Activated CD8-positive, alpha-beta memory T cell treated with anti-CD3 and anti-CD28 coated beads, Interleukin-2, amount 50 U/mL, for 4 hours (primary cell): ENCODE measurements around the gene PSMC5.

Experiments
- DNase-seq: peaks from one replicate; pipeline ENCODE4 v3.0.0-alpha.2; 2020

Gene PSMC5

DNA sequence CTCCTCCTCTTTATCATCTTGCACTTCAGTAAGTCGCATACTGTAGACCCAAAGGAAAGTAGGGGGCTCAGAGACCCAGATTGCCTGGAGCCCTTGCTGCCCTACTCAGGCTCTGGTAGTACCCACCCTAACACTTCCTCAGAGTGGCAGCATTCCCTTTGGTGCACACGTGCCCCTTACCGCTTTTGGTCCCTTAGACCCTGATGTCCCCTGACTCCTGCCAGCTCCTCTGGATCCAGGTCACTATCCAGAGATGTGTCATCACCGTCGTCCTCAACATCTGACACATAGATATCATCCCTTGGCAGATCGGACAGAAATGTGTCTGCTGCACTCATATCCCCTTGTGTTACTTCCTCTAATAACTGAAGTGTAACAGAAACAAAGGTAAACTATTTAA is 5.4 kb upstream of the PSMC5 start:
- no peak for DNase-seq

DNA sequence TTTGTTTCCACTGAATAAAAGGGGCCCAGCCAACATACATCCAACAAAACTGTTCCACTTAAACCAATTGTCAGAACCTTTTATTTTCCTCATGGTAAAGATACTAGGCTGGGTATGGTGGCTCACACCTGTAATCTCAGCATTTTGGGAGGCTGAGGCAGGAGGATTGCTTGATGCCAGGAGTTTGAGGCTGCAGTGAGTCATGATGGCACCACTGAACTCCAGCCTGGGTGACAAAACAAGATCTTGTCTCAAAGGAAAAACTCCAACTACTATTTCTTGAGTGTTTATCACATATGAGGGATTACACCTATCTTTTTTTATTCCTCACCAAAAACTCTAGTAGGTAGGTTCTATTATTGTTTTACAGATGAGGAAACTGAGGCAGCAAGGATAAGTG is 4.7 kb upstream of the PSMC5 start:
- no peak for DNase-seq

GRCh38 chr17:63823659-63824331 is 3.4 kb upstream of the PSMC5 start:
- DNase-seq: no peak

DNA sequence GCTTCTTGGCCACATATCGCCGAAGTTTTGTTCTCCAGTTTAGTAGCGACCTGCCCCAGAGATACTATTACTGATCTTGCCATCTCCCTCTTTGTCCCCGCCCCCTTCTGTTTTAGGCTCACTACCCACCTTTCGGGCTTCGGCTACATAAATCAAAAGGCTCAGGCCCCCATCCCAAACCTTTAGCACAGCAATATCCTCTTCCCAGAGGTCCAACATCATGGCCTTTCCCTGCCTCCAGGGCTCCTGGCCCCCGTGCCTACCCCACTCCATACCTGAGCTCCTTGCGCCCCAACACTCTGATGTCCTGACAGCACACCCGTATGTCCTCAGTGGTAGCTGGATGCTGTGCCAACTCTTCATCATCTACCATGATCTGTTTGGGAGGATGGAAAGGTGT is 2.9 kb upstream of the PSMC5 start:
- DNase-seq: no peak

- DNase-seq: no peak
Measured at GRCh38 chr17:63826468-63827001, 696 bp upstream of the PSMC5 start.

DNA sequence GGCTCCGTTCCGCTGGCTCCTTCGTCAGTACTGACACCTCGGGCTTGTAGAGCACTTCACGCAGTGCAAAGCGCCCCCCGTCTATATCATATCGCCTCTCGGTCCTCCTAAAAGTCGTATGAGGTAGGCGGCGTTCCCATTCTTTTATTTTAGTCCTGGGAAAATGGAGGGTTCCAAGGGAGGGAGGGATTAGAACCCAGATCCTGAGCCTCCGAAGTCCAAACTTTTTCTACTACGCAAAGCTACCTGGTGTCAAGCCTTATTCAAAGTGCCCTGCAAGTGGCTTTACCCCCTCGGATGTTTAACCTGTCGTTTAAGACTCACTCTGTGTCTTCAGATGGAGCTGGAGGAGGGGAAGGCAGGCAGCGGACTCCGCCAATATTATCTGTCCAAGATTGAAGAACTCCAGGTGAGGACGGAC is 580 bp downstream of the PSMC5 start:
- DNase-seq: no peak

- DNase-seq: no peak
Measured at GRCh38 chr17:63828936-63829335, 1.7 kb downstream of the PSMC5 start.

- no peak for DNase-seq
Measured at GRCh38 chr17:63830278-63830677, 3.0 kb downstream of the PSMC5 start.

DNA sequence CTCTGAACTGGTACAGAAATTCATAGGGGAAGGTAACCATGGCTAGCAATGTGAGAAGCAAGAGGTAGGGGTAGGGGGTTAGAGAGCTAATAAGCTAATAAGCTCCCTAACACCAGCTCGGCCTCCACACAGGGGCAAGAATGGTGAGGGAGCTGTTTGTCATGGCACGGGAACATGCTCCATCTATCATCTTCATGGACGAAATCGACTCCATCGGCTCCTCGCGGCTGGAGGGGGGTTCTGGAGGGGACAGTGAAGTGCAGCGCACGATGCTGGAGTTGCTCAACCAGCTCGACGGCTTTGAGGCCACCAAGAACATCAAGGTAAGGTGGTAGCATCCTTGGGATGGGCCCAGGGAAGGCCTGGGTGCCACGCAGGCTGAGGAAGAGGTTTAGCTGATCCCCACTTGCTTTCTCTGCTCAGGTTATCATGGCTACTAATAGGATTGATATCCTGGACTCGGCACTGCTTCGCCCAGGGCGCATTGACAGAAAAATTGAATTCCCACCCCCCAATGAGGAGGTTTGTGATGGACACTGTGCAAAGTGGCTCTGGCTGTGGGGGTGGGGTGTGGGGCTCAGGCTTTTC is 3.8 kb downstream of the PSMC5 start:
- DNase-seq: no peak

GRCh38 chr17:63831505-63831904 is 4.3 kb downstream of the PSMC5 start:
- no peak for DNase-seq

GRCh38 chr17:63832014-63832413 is 4.8 kb downstream of the PSMC5 start:
- DNase-seq: no peak

- no peak for DNase-seq
Measured at GRCh38 chr17:63832455-63832854, 5.2 kb downstream of the PSMC5 start.

- DNase-seq: no peak
Measured at GRCh38 chr17:63833026-63833740, 6.0 kb downstream of the PSMC5 start.

DNA sequence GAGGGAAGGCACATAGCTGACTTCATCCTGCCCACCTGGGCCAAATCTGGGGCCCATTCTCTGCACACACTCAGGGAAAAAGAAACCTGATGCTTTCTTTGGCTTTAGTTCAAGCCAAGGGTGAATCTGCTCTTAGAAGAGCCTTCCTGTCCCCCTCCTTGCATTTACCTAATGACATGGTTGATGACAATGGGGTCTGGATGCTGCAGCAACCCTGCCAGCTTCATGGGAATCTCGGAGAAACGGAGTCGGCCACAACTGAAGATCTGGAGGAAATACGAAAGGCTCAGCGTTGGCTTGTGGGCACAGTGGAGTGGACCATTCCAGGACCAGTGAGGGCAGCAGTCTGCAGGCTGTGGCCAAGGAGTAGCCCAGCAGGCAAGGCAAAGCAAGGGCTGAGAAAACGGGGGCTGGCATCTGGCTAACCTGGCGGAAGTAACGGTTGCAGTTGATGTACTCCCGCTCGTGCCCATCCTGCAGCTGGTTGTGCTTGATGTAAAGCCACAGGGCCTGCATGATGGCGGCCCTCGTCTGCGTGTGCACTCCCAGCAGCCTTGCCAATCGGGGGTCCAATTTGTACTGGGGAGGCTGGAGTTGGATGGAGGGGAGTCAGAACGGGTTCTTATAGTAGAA is 6.6 kb downstream of the PSMC5 start:
- no peak for DNase-seq

- DNase-seq: peak; percentile 57
Measured at GRCh38 chr17:63834431-63835166, 7.4 kb downstream of the PSMC5 start.

DNA sequence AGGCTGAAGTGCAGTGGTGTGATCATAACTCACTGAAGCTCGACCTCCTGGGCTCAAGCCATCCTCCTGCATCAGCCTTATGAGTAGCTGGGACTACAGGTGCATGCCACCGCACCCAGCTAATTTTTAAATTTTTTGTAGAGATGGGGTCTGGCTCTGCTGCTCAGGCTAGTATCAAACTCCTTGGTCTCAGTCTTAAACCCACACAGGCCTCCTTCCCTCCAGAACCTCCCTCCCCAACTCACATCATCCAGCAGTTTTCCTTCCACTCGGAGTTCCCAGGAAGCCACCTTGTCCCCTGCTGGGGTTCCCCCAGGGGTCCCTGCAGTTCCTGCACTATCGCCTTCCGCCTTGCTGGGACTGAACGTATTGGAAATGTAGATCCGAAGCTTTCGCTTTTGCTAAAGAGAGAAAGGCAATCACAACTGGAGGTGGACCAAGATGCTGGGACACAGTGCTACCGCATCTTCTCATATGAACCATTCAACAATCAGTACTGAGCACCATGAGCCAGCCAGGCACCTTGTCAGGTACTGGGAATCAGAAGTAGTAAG is 8.0 kb downstream of the PSMC5 start:
- DNase-seq: no peak

DNA sequence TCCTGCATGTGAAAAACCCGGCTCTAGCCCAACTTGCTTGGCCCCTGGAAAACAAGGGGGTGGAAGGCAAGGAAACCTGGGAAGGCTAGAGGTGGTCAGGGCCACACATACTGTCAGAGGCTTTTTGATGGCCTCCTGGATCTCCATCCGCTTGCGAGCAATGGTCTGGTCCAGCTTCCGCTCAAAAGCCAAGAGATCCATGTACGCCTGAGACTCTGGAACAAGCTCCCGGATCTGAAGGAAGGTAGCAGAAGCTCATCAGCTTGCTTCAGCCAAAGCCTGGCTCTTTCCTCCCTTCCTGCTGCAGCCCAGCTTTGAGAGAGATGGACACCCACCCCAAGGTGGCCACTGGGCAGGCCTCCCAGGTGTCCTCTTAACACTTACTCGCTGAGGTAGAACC is 9.6 kb downstream of the PSMC5 start:
- no peak for DNase-seq

- DNase-seq: no peak
Measured at GRCh38 chr17:63837480-63837879, 10.2 kb downstream of the PSMC5 start.

- DNase-seq: no peak
Measured at GRCh38 chr17:63837962-63838600, 10.8 kb downstream of the PSMC5 start.

GRCh38 chr17:63838631-63839171 is 11.5 kb downstream of the PSMC5 start:
- DNase-seq: no peak

GRCh38 chr17:63840591-63841349 is 13.5 kb downstream of the PSMC5 start:
- no peak for DNase-seq
